A673 (cell line): ENCODE measurements around the gene GALNT3. TPM values are rescaled to one million over a fixed set of nuclear protein-coding genes. Genes with fewer than 3 reads are reported as not detected.

Experiments
- BruUV-seq: library from RNA; stranded (reverse); fragments of 400-500 nt; replicated peaks from 2 replicates; lab custom pipeline; 2021; lab: Mats Ljungman, UMichigan
- CTCF ChIA-PET: fragments of 300-600 bp; sonication (Branson Sonifier 250); formaldehyde crosslinking; loops from one replicate; lab custom pipeline; 2022; ENCODE audit warnings: antibody characterized with exemption; lab: Charles Lee
- POLR2A ChIA-PET: fragments of 300-600 bp; sonication (Branson Sonifier 250); formaldehyde crosslinking; loops from one replicate; lab custom pipeline; 2022; ENCODE audit warnings: antibody characterized with exemption; ENCODE audit not compliant: low non-redundant PET; lab: Charles Lee
- DNase-seq: peaks from one replicate; pipeline ENCODE4 v3.0.0-alpha.2; 2015; ENCODE audit warnings: low spot score
- H3K27ac ChIP-seq: fragments of 200-600 bp; sonication (generic); 2 replicates; pipeline ENCODE4 v1.5.1; 2016; ENCODE audit warnings: mixed run types, low read depth, mild to moderate bottlenecking, mixed read lengths, antibody characterized with exemption, low read length; ENCODE audit not compliant: poor library complexity, severe bottlenecking
- H3K27me3 ChIP-seq: fragments of 200-600 bp; sonication (generic); replicated peaks from 2 replicates; pipeline ENCODE4 v1.6.1; 2017; ENCODE audit warnings: mixed run types, low read depth, mild to moderate bottlenecking, mixed read lengths, antibody characterized with exemption, low read length; ENCODE audit not compliant: insufficient read depth, poor library complexity
- H3K36me3 ChIP-seq: fragments of 200-600 bp; sonication (generic); 2 replicates; pipeline ENCODE4 v1.6.1; 2016; ENCODE audit warnings: mixed run types, mild to moderate bottlenecking, mixed read lengths, antibody characterized with exemption, low read length; ENCODE audit not compliant: insufficient read depth, poor library complexity, severe bottlenecking
- H3K4me1 ChIP-seq: fragments of 200-600 bp; sonication (generic); 2 replicates; pipeline ENCODE4 v1.6.1; 2017; ENCODE audit warnings: mixed run types, mild to moderate bottlenecking, mixed read lengths, antibody characterized with exemption, low read length; ENCODE audit not compliant: insufficient read depth, poor library complexity, severe bottlenecking
- H3K4me3 ChIP-seq: fragments of 200-600 bp; sonication (generic); 2 replicates; pipeline ENCODE4 v1.5.1; 2016; ENCODE audit warnings: low read depth, mixed run types, mild to moderate bottlenecking, mixed read lengths, low read length; ENCODE audit not compliant: poor library complexity, severe bottlenecking
- H3K9me3 ChIP-seq: fragments of 200-600 bp; sonication (generic); 2 replicates; pipeline ENCODE4 v1.6.1; 2016; ENCODE audit warnings: mixed run types, low read depth, mild to moderate bottlenecking, mixed read lengths, antibody characterized with exemption, low read length; ENCODE audit not compliant: poor library complexity, severe bottlenecking
- CTCF ChIP-seq: fragments of 300-800, 200-600 bp; sonication (generic); conservative IDR thresholded peaks from 2 replicates; pipeline ENCODE4 v1.5.1; 2017; ENCODE audit warnings: low read depth, mild to moderate bottlenecking, antibody characterized with exemption, low read length, moderate library complexity, mixed read lengths
- EZH2 ChIP-seq: fragments of 200-600 bp; sonication (generic); IDR thresholded peaks from 2 replicates; pipeline ENCODE4 v1.6.1; 2017; ENCODE audit warnings: borderline replicate concordance, low read depth, mild to moderate bottlenecking, mixed read lengths, antibody characterized with exemption, low read length; ENCODE audit not compliant: poor library complexity, severe bottlenecking
- intact Hi-C: fragments of 100-400 bp; cut with micrococcal nuclease; formaldehyde crosslinking; loops from one replicate; pipeline ENCODE4 v1.10.0; 2022; ENCODE audit not compliant: unreplicated experiment
- total RNA-seq: library from RNA; stranded (reverse); gene quantifications from 2 replicates; pipeline ENCODE4 v1.2.3, GENCODE V29; 2021

Gene GALNT3
- total RNA-seq, 1 experiment from 2014 or later: 4.6 TPM

- intact Hi-C loops: no loop called here
- no peak for DNase-seq
- BruUV-seq: no TSS peak
- peak overlapping the region; percentile 65 for H3K4me3 ChIP-seq
- POLR2A ChIA-PET: no interaction called here
- TF ChIP-seq CTCF (no peak), EZH2 (no peak)
- no peak overlapping the region for H3K27ac ChIP-seq
- CTCF ChIA-PET: no interaction called here
- no peaks in the 10 kb centered on the region for H3K9me3 ChIP-seq
- no peaks in the 10 kb centered on the region for H3K27me3 ChIP-seq
- H3K4me1 ChIP-seq: no peaks in the 10 kb centered on the region
- no peaks in the 10 kb centered on the region for H3K36me3 ChIP-seq
These were observed 964 bp upstream of the GALNT3 start for GRCh38 chr2:165795011-165795410.

GRCh38 chr2:165794536-165794928, 485 bp upstream of the GALNT3 start:
- Histone ChIP-seq H3K27ac (no peak overlapping the region), H3K27me3 (no peaks in the 10 kb centered on the region), H3K4me1 (no peaks in the 10 kb centered on the region), H3K36me3 (no peaks in the 10 kb centered on the region), H3K4me3 (peak overlapping the region; percentile 65), H3K9me3 (no peaks in the 10 kb centered on the region)
- no TSS peak for BruUV-seq
- ChIA-PET POLR2A (no interaction called here), CTCF (no interaction called here)
- TF ChIP-seq CTCF (no peak), EZH2 (no peak)
- intact Hi-C loops: no loop called here
- peak; percentile 72 for DNase-seq

- ChIA-PET CTCF (no interaction called here), POLR2A (no interaction called here)
- no peaks in the 10 kb centered on the region for H3K9me3 ChIP-seq
- no peak overlapping the region for H3K27ac ChIP-seq
- H3K36me3 ChIP-seq: no peaks in the 10 kb centered on the region
- H3K4me1 ChIP-seq: no peaks in the 10 kb centered on the region
- H3K27me3 ChIP-seq: no peaks in the 10 kb centered on the region
- no TSS peak for BruUV-seq
- TF ChIP-seq EZH2 (no peak), CTCF (no peak)
- DNase-seq: no peak
- peak overlapping the region; percentile 65 for H3K4me3 ChIP-seq
- intact Hi-C loops: no loop called here
These were observed 777 bp downstream of the GALNT3 start for GRCh38 chr2:165793161-165793778.
